ENCODE data around the gene DCAF10.
"Not testable (repeated sequence)": the region's sequence is repeated elsewhere in the genome, so short reads cannot be mapped to it uniquely, and the experiment has no call there.

The DCAF10 gene, protein sequence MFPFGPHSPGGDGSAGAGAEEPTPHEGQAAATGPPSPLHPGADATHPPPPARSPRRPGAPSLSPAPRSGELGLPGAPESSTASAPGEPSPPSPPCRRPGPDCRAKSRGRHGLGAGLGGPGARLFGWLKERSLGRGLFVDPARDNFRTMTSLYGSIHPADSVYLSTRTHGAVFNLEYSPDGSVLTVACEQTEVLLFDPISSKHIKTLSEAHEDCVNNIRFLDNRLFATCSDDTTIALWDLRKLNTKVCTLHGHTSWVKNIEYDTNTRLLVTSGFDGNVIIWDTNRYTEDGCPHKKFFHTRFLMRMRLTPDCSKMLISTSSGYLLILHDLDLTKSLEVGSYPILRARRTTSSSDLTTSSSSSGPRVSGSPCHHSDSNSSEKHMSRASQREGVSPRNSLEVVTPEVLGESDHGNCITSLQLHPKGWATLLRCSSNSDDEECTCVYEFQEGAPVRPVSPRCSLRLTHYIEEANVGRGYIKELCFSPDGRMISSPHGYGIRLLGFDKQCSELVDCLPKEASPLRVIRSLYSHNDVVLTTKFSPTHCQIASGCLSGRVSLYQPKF

DNA sequence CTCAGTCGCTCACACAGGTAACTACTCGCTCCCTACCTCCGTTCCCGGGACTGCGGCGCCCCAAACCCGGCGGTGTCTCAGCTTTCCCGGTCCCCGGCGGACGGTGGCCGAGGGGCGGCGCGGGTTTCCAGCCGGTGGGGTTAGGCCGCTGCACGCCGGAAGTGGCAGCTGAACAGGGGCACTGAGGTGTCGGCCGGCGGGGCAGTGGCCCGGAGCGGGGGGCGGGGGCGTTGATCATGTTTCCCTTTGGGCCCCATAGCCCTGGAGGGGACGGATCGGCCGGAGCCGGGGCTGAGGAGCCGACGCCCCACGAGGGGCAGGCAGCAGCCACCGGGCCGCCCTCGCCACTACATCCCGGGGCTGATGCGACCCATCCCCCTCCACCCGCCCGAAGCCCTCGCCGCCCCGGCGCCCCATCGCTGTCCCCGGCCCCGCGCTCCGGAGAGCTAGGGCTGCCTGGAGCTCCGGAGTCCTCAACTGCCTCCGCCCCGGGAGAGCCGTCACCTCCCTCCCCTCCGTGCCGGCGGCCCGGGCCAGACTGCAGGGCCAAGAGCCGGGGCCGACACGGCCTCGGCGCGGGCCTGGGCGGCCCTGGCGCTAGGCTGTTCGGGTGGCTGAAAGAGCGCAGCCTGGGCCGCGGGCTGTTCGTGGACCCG lies at the start of gene DCAF10:
TSS of gene DCAF10 (plus strand) at position 167 of the 656 bp plus-strand sequence. CDS start at position 237, 70 bp downstream.
- peak; percentile 80 for DNase-seq (ENCODE audit: low read depth)
- TF ChIP-seq, protein P1, sequence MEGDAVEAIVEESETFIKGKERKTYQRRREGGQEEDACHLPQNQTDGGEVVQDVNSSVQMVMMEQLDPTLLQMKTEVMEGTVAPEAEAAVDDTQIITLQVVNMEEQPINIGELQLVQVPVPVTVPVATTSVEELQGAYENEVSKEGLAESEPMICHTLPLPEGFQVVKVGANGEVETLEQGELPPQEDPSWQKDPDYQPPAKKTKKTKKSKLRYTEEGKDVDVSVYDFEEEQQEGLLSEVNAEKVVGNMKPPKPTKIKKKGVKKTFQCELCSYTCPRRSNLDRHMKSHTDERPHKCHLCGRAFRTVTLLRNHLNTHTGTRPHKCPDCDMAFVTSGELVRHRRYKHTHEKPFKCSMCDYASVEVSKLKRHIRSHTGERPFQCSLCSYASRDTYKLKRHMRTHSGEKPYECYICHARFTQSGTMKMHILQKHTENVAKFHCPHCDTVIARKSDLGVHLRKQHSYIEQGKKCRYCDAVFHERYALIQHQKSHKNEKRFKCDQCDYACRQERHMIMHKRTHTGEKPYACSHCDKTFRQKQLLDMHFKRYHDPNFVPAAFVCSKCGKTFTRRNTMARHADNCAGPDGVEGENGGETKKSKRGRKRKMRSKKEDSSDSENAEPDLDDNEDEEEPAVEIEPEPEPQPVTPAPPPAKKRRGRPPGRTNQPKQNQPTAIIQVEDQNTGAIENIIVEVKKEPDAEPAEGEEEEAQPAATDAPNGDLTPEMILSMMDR (conservative IDR thresholded peaks at IDR 0.05; ENCODE audit: low read length): no peak
- peak within 1 kb of the TSS; percentile 99 for H3K4me3 ChIP-seq (ENCODE audit: low read length)

DNA sequence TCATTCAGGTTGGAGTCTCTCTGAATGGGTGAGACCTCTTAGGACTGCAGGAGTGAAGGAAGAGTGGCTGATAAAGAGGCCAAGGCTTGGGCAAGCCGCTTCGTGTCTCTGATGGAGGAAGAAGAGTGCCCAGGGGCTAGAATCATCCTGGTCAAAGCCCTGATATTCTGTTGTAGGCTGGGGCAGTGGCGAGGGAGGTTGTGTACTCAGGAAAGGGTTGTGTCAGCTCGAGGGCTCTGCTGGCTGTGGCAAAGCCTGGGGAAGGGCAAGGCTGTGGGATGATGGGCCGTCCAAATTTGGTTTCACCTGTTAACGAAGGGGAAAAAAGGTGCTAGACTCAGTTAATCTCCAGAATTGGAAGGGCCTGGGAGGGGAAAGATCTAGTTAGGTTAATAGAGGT lies 49.4 kb upstream of the DCAF10 start:
- TF ChIP-seq, protein P1 (conservative IDR thresholded peaks at IDR 0.05; ENCODE audit: low read length): no peak
- DNase-seq (ENCODE audit: low read depth): no peak
- H3K4me3 ChIP-seq (ENCODE audit: low read length): no peak overlapping the region

DNA sequence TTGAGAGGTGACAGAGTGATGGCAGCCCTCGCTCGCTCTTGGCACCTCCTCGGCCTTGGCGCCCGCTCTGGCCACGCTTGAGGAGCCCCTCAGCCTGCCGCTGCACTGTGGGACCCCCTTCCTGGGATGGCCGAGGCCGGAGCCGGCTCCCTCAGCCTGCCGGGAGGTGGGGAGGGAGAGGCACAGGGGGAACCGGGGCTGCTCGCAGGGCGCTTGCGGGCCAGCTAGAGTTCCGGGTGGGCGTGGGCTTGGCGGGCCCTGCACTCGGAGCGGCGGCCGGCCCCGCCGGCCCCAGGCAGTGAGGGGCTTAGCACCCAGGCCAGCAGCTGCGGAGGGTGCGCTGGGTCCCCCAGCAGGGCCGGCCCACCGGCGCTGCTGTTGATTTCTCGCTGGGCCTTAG lies 48.9 kb upstream of the DCAF10 start:
- not testable (repeated sequence) for H3K4me3 ChIP-seq (ENCODE audit: low read length); DNase-seq (ENCODE audit: low read depth)

DNA sequence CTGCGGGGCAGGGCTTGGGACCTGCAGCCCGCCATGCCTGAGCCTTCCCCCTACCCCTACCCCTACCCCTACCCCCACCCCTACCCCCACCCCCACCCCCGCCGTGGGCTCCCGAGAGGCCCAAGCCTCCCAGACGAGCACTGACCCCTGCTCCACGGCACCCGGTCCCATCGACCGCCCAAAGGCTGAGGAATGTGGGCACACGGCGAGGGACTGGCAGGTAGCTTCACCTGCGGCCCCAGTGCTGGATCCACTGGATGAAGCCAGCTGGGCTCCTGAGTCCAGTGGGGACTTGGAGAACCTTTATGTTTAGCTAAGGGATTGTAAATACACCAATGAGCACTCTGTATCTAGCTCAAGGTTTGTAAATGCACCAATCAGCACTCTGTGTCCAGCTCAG lies 48.5 kb upstream of the DCAF10 start:
- not testable (repeated sequence) for DNase-seq (ENCODE audit: low read depth); H3K4me3 ChIP-seq (ENCODE audit: low read length)

DNA sequence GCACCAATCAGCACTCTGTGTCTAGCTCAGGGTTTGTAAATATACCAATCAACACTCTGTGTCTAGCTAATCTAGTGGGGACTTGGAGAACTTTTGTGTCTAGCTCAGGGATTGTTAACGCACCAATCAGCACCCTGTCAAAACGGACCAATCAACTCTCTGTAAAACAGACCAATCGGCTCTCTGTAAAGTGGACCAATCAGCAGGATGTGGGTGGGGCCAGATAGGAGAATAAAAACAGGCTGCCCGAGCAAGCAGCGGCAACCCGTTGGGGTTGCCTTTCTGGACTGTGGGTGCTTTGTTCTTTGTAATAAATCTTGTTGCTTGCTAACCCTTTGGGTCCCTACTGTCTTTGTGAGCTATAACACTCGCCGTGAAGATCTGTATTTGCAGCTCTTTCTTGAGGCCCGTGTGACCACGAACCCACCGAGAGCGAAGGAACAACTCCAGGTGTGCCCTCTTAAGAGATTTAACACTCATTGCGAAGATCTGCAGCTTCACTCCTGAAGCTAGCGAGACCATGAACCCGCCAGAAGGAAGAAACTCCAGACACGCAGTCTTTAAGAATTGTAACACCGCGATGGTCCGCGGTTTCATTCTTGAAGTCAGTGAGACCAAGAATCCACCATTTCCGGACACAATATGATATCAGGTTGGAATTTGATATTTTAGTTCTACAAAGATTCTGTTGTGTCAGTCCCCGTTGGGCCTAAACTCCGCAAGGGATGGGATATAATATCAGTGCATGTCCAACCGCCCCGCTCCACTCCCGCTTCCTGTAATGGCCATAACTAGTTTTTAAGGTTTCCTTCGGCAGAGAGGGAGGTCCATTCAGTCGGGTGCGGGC lies 47.7 kb upstream of the DCAF10 start:
- DNase-seq (ENCODE audit: low read depth): no peak
- TF ChIP-seq, protein P1 (conservative IDR thresholded peaks at IDR 0.05; ENCODE audit: low read length): no peak
- peak overlapping the region; percentile 96 for H3K4me3 ChIP-seq (ENCODE audit: low read length)

DNA sequence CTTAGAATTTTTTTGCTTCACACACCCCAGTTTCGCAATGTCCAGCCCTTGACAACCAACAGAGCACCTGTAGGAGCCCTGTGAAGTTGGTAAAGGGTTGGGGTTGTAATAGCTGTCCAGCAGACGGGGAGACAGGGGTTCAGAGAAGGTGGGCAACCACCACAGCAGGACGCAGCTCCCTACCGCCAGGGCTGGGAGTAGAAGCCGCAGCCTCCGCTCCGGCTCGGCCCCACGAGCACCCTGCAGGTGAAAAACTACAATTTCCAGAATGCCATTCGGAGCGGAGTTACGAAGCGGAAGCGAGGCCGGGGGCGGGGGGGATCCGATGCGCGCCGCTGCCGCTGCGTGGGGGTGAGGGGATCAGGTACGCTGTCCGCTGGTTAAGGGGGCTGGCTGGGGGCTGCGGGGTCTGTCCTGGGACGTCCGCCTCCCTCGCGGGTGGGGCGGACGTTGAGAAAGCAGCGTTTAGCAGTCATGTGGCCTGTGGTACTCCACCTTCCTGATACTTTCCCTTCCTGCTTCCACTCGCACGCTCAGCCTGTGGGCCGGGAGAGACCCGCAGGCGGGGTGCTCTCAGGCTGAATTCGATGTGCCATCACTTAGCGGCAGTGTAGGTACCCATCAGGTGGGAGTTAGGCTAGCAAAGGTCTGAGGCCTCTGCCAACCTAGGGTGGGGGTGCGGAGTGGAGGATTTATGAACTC lies 47.0 kb upstream of the DCAF10 start, which contains the start of gene TRMT10B:
TSS of gene TRMT10B (plus strand) at position 317 of the 702 bp plus-strand sequence. CDS start 8,127 bp downstream, outside the sequence.
- peak within 1 kb of the TSS; percentile 96 for H3K4me3 ChIP-seq (ENCODE audit: low read length)
- DNase-seq (ENCODE audit: low read depth): peak; percentile 62
- TF ChIP-seq, protein P1 (conservative IDR thresholded peaks at IDR 0.05; ENCODE audit: low read length): 0 out of 2 replicates have a peak, but pooled peaks have one; percentile 5

DNA sequence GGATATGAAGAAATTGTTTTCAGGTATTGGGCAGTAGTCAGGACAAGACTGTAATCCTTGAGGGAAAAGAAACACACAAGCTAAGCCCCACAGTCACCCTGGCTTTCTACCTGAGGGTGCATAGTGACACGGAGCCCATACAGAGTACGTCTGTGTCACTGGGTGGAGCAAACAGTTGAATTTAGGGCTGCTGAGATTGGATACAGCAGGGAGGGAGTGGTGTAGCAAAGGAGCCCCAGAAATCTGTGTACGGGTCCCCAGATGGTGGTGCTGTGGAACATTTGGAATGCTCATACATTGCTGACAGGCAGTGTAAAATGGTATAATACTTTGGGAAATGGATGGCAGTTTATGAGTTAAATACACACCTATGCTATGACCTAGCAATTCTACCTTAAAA lies 41.9 kb upstream of the DCAF10 start:
- H3K4me3 ChIP-seq (ENCODE audit: low read length): no peak overlapping the region
- no peak for DNase-seq (ENCODE audit: low read depth)
- TF ChIP-seq, protein P1 (conservative IDR thresholded peaks at IDR 0.05; ENCODE audit: low read length): no peak
